Loucy (cell line): ENCODE measurements around the gene STXBP1.

Source experiments
- H2AFZ ChIP-seq: fragments of 200-600 bp; sonication (generic); 2 replicates; pipeline ENCODE4 v1.6.0; 2016; ENCODE audit warnings: antibody characterized with exemption, mild to moderate bottlenecking, low read length, moderate library complexity
- H3F3A ChIP-seq: fragments of 200-600 bp; 2 replicates; pipeline ENCODE4 v1.6.0; 2016; ENCODE audit warnings: antibody characterized with exemption, low read depth, mild to moderate bottlenecking
- H3K27me3 ChIP-seq: fragments of 200-600 bp; sonication (generic); 2 replicates; pipeline ENCODE4 v1.6.1; 2014; ENCODE audit warnings: low read length, mild to moderate bottlenecking; ENCODE audit not compliant: insufficient read depth, poor library complexity, severe bottlenecking
- H3K36me3 ChIP-seq: fragments of 200-600 bp; sonication (generic); 2 replicates; pipeline ENCODE4 v1.6.1; 2016; ENCODE audit warnings: low read length; ENCODE audit not compliant: insufficient read depth
- H3K4me1 ChIP-seq: fragments of 200-600 bp; sonication (generic); 2 replicates; pipeline ENCODE4 v1.5.1; 2014; ENCODE audit warnings: low read length, mild to moderate bottlenecking; ENCODE audit not compliant: insufficient read depth, poor library complexity, severe bottlenecking
- H3K4me2 ChIP-seq: fragments of 200-600 bp; sonication (generic); 2 replicates; pipeline ENCODE4 v1.6.0; 2014; ENCODE audit warnings: antibody characterized with exemption, low read length, low read depth, mild to moderate bottlenecking; ENCODE audit not compliant: poor library complexity, severe bottlenecking
- H3K4me3 ChIP-seq: fragments of 200-600 bp; sonication (generic); 2 replicates; pipeline ENCODE4 v1.5.1; 2014; ENCODE audit warnings: low read length, mild to moderate bottlenecking, mixed read lengths; ENCODE audit not compliant: poor library complexity, severe bottlenecking
- H3K79me2 ChIP-seq: fragments of 200-600 bp; sonication (generic); 2 replicates; pipeline ENCODE4 v1.6.1; 2014; ENCODE audit warnings: low read length; ENCODE audit not compliant: insufficient read depth
- H3K9ac ChIP-seq: fragments of 200-600 bp; sonication (generic); 2 replicates; pipeline ENCODE4 v1.6.0; 2014; ENCODE audit warnings: mild to moderate bottlenecking, low read depth, low read length, moderate library complexity; ENCODE audit not compliant: poor library complexity, severe bottlenecking
- H3K9me2 ChIP-seq: fragments of 200-600 bp; sonication (generic); replicated peaks from 2 replicates; pipeline ENCODE4 v1.6.1; 2016; ENCODE audit warnings: low read depth, low read length, mixed read lengths
- H3K9me3 ChIP-seq: fragments of 200-600 bp; sonication (generic); 2 replicates; pipeline ENCODE4 v1.6.1; 2014; ENCODE audit warnings: mild to moderate bottlenecking, antibody characterized with exemption, low read length, low read depth; ENCODE audit not compliant: insufficient read depth
- H4K20me1 ChIP-seq: fragments of 200-600 bp; sonication (generic); 2 replicates; pipeline ENCODE4 v1.6.0; 2014; ENCODE audit warnings: antibody characterized with exemption, low read length, mild to moderate bottlenecking; ENCODE audit not compliant: insufficient read depth, poor library complexity, severe bottlenecking
- CTCF ChIP-seq: fragments of 200-600 bp; sonication (generic); conservative IDR thresholded peaks from 2 replicates; pipeline ENCODE4 v1.5.1; 2014; ENCODE audit warnings: mild to moderate bottlenecking, antibody characterized with exemption, low read length
- EZH2phosphoT487 ChIP-seq: fragments of 200-600 bp; IDR thresholded peaks from 2 replicates; pipeline ENCODE4 v1.6.1; 2018; ENCODE audit warnings: antibody characterized with exemption, mild to moderate bottlenecking, moderate library complexity, borderline replicate concordance

Gene STXBP1

GRCh38 chr9:127603226-127603625 lies 8.9 kb upstream of the STXBP1 start:
- H3K9me2 ChIP-seq, result no peaks in the 10 kb centered on the region
- no peak overlapping the region for H2AFZ ChIP-seq
- H3K4me2 ChIP-seq, result no peak overlapping the region

GRCh38 chr9:127606043-127606442 lies 6.0 kb upstream of the STXBP1 start:
- Histone ChIP-seq H3K36me3 (no peaks in the 10 kb centered on the region), H3K9ac (no peak overlapping the region), H3F3A (peaks cover 7% of the 10 kb centered on the region), H2AFZ (no peak overlapping the region), H4K20me1 (no peaks in the 10 kb centered on the region), H3K4me2 (no peak overlapping the region), H3K9me2 (no peaks in the 10 kb centered on the region), H3K9me3 (no peaks in the 10 kb centered on the region), H3K27me3 (no peaks in the 10 kb centered on the region), H3K4me1 (peaks cover 22% of the 10 kb centered on the region), H3K4me3 (no peak overlapping the region), H3K79me2 (no peaks in the 10 kb centered on the region)
- TF ChIP-seq CTCF (no peak), EZH2phosphoT487 (no peak)

More at GRCh38 chr9:127603226-127603625, 8.9 kb upstream of the STXBP1 start:
- Histone ChIP-seq H4K20me1 (no peaks in the 10 kb centered on the region), H3K27me3 (no peaks in the 10 kb centered on the region), H3K4me1 (peaks cover 16% of the 10 kb centered on the region), H3K4me3 (no peak overlapping the region), H3K36me3 (no peaks in the 10 kb centered on the region), H3K79me2 (no peaks in the 10 kb centered on the region), H3K9ac (no peak overlapping the region), H3K9me3 (no peaks in the 10 kb centered on the region), H3F3A (peaks cover 7% of the 10 kb centered on the region)
- TF ChIP-seq CTCF, result no peak
- TF ChIP-seq EZH2phosphoT487, result no peak

- Histone ChIP-seq H4K20me1 (no peaks in the 10 kb centered on the region), H3K9ac (peak overlapping the region; percentile 53), H3K4me1 (peaks cover 28% of the 10 kb centered on the region), H3F3A (peaks cover 7% of the 10 kb centered on the region), H3K79me2 (peaks cover 6% of the 10 kb centered on the region; the same call in 1 of the 2 replicates), H2AFZ (peak overlapping the region; percentile 96), H3K4me2 (peak overlapping the region; percentile 94), H3K9me2 (no peaks in the 10 kb centered on the region), H3K4me3 (peak overlapping the region; percentile 73), H3K27me3 (no peaks in the 10 kb centered on the region), H3K9me3 (no peaks in the 10 kb centered on the region), H3K36me3 (no peaks in the 10 kb centered on the region)
- TF ChIP-seq EZH2phosphoT487, result no peak
- TF ChIP-seq CTCF, result no peak
Measured at GRCh38 chr9:127608104-127608966, 3.7 kb upstream of the STXBP1 start.
